ENCODE results near the gene IMMP2L. TPM values are rescaled to one million over a fixed set of nuclear protein-coding genes. Genes with fewer than 3 reads are reported as not detected.

Gene IMMP2L
- polyA plus RNA-seq, 1 of the 3 experiments (the other 2 are of a cell fraction), result 10.7 TPM

DNA sequence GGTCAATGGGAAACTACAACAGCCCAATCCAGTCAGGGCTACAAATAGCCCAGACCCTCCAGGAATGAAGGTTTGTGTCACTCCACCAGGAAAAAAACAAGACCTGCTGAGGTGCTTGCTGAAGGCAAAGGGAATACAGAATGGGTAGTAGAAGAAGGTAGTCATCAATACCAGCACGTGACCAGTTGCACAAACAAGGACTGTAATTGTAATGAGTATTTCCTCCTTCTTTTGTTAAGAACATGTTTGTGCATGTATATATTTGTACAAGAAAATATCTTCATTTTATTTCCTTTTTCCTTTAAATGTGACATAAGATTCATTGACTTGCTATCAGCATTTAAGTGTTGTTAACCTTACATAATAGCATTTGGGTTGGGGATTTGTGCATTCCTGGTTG lies 229.3 kb downstream of the IMMP2L start:
- TF ChIP-seq JUND (IDR thresholded peaks at IDR 0.05) (no peak), POLR2AphosphoS5 (IDR thresholded peaks at IDR 0.05; ENCODE audit: low read depth, low read length) (no peak), FOXM1 (IDR thresholded peaks at IDR 0.05; ENCODE audit: low read depth) (no peak), EZH2phosphoT487 (IDR thresholded peaks at IDR 0.05; ENCODE audit: borderline replicate concordance, low read depth) (no peak), RFX5 (IDR thresholded peaks at IDR 0.05; ENCODE audit: low read length) (no peak), FOSL2 (IDR thresholded peaks at IDR 0.05; ENCODE audit: borderline replicate concordance, low read depth) (no peak)
- TF ChIP-seq, protein P1, sequence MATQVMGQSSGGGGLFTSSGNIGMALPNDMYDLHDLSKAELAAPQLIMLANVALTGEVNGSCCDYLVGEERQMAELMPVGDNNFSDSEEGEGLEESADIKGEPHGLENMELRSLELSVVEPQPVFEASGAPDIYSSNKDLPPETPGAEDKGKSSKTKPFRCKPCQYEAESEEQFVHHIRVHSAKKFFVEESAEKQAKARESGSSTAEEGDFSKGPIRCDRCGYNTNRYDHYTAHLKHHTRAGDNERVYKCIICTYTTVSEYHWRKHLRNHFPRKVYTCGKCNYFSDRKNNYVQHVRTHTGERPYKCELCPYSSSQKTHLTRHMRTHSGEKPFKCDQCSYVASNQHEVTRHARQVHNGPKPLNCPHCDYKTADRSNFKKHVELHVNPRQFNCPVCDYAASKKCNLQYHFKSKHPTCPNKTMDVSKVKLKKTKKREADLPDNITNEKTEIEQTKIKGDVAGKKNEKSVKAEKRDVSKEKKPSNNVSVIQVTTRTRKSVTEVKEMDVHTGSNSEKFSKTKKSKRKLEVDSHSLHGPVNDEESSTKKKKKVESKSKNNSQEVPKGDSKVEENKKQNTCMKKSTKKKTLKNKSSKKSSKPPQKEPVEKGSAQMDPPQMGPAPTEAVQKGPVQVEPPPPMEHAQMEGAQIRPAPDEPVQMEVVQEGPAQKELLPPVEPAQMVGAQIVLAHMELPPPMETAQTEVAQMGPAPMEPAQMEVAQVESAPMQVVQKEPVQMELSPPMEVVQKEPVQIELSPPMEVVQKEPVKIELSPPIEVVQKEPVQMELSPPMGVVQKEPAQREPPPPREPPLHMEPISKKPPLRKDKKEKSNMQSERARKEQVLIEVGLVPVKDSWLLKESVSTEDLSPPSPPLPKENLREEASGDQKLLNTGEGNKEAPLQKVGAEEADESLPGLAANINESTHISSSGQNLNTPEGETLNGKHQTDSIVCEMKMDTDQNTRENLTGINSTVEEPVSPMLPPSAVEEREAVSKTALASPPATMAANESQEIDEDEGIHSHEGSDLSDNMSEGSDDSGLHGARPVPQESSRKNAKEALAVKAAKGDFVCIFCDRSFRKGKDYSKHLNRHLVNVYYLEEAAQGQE (IDR thresholded peaks at IDR 0.05; ENCODE audit: low read depth, low read length), result no peak
- TF ChIP-seq, protein P2, sequence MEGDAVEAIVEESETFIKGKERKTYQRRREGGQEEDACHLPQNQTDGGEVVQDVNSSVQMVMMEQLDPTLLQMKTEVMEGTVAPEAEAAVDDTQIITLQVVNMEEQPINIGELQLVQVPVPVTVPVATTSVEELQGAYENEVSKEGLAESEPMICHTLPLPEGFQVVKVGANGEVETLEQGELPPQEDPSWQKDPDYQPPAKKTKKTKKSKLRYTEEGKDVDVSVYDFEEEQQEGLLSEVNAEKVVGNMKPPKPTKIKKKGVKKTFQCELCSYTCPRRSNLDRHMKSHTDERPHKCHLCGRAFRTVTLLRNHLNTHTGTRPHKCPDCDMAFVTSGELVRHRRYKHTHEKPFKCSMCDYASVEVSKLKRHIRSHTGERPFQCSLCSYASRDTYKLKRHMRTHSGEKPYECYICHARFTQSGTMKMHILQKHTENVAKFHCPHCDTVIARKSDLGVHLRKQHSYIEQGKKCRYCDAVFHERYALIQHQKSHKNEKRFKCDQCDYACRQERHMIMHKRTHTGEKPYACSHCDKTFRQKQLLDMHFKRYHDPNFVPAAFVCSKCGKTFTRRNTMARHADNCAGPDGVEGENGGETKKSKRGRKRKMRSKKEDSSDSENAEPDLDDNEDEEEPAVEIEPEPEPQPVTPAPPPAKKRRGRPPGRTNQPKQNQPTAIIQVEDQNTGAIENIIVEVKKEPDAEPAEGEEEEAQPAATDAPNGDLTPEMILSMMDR (IDR thresholded peaks at IDR 0.05), result no peak
- TF ChIP-seq, protein P3, sequence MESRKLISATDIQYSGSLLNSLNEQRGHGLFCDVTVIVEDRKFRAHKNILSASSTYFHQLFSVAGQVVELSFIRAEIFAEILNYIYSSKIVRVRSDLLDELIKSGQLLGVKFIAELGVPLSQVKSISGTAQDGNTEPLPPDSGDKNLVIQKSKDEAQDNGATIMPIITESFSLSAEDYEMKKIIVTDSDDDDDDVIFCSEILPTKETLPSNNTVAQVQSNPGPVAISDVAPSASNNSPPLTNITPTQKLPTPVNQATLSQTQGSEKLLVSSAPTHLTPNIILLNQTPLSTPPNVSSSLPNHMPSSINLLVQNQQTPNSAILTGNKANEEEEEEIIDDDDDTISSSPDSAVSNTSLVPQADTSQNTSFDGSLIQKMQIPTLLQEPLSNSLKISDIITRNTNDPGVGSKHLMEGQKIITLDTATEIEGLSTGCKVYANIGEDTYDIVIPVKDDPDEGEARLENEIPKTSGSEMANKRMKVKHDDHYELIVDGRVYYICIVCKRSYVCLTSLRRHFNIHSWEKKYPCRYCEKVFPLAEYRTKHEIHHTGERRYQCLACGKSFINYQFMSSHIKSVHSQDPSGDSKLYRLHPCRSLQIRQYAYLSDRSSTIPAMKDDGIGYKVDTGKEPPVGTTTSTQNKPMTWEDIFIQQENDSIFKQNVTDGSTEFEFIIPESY (IDR thresholded peaks at IDR 0.05; ENCODE audit: borderline replicate concordance, low read depth), result no peak
- WGBS (ENCODE audit: low lambda C conversion rate), result 89% methylated on average over 1 of the region's 1 CpG
- POLR2A ChIA-PET, result no interaction called here
- Histone ChIP-seq H3K79me2 (ENCODE audit: insufficient read depth) (no peaks in the 10 kb centered on the region), H3K4me1 (ENCODE audit: control insufficient read depth in 1 of 2, insufficient read depth in 2 of 2, low read depth in 1 of 2, low read length in 1 of 2) (peaks cover 0 to 2% of the 10 kb centered on the region in 2 experiments; a peak in 2 of 4 replicates), H2AFZ (ENCODE audit: low read depth) (no peak overlapping the region), H4K20me1 (ENCODE audit: insufficient read depth) (no peaks in the 10 kb centered on the region), H3K9me2 (no peaks in the 10 kb centered on the region), H3K9me3 (no peaks in the 10 kb centered on the region), H3K27me3 (ENCODE audit: insufficient read depth) (no peaks in the 10 kb centered on the region), H3F3A (replicated peaks; ENCODE audit: insufficient read depth) (no peaks in the 10 kb centered on the region), H3K27ac (ENCODE audit: low read depth in 2 of 2, low read length in 1 of 2) (no peak overlapping the region), H3K4me2 (no peak overlapping the region), H3K4me3 (ENCODE audit: low read depth in 2 of 2, low read length in 1 of 2) (no peak overlapping the region), H3K9ac (no peak overlapping the region), H3K36me3 (replicated peaks in 1 of 2; ENCODE audit: control insufficient read depth in 1 of 2, insufficient read depth in 2 of 2, low read length in 1 of 2) (no peaks in the 10 kb centered on the region)
- CTCF ChIA-PET, result interaction anchor here (1.0 kb wide), 1 partner anchor 18 kb away, joined by 3 read pairs; no protein-coding TSS in a partner anchor
- DNase-seq, result no peak

DNA sequence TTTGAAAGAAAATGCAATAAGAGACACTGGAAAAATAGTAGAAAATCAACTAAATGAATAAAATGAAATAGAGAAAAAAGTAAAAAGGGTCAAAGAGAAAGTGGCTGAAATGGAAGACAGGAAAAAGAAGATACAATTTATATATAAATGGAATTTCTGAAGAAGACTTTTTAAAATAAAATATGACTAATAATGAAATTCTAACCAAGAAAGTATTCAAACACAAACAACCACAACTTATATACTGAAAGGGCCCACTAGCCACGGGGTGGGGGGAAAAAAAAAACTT lies 232.1 kb downstream of the IMMP2L start:
- H3F3A ChIP-seq (replicated peaks; ENCODE audit: insufficient read depth), result no peaks in the 10 kb centered on the region
- no peaks in the 10 kb centered on the region for H3K27me3 ChIP-seq (ENCODE audit: insufficient read depth)
- POLR2A ChIA-PET, result no interaction called here
- H3K27ac ChIP-seq (ENCODE audit: low read depth in 2 of 2, low read length in 1 of 2), result no peak overlapping the region
- 33% methylated on average over 1 of the region's 1 CpG for WGBS (ENCODE audit: low lambda C conversion rate)
- H3K9me3 ChIP-seq, result no peaks in the 10 kb centered on the region
- no peaks in the 10 kb centered on the region for H3K36me3 ChIP-seq (replicated peaks in 1 of 2; ENCODE audit: control insufficient read depth in 1 of 2, insufficient read depth in 2 of 2, low read length in 1 of 2)
- H2AFZ ChIP-seq (ENCODE audit: low read depth), result no peak overlapping the region
- no peak overlapping the region for H3K4me3 ChIP-seq (ENCODE audit: low read depth in 2 of 2, low read length in 1 of 2)
- CTCF ChIA-PET, result no interaction called here
- no peaks in the 10 kb centered on the region for H4K20me1 ChIP-seq (ENCODE audit: insufficient read depth)
- H3K4me2 ChIP-seq, result no peak overlapping the region
- no peaks in the 10 kb centered on the region for H3K79me2 ChIP-seq (ENCODE audit: insufficient read depth)
- H3K4me1 ChIP-seq (ENCODE audit: control insufficient read depth in 1 of 2, insufficient read depth in 2 of 2, low read depth in 1 of 2, low read length in 1 of 2), result no peaks in the 10 kb centered on the region; a peak in 1 of 4 replicates
- DNase-seq, result no peak
- no peak overlapping the region for H3K9ac ChIP-seq
- no peaks in the 10 kb centered on the region for H3K9me2 ChIP-seq
- TF ChIP-seq, protein P4, sequence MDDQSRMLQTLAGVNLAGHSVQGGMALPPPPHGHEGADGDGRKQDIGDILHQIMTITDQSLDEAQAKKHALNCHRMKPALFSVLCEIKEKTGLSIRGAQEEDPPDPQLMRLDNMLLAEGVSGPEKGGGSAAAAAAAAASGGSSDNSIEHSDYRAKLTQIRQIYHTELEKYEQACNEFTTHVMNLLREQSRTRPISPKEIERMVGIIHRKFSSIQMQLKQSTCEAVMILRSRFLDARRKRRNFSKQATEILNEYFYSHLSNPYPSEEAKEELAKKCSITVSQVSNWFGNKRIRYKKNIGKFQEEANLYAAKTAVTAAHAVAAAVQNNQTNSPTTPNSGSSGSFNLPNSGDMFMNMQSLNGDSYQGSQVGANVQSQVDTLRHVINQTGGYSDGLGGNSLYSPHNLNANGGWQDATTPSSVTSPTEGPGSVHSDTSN (IDR thresholded peaks at IDR 0.05), result no peak
- TF ChIP-seq FOXM1 (IDR thresholded peaks at IDR 0.05; ENCODE audit: low read depth) (no peak), RFX5 (IDR thresholded peaks at IDR 0.05; ENCODE audit: low read length) (no peak), FOXJ3 (CRISPR knock-in tag; IDR thresholded peaks at IDR 0.05) (no peak), SIN3A (IDR thresholded peaks at IDR 0.05; ENCODE audit: borderline replicate concordance, low read depth, low read length) (no peak), RAD21 (IDR thresholded peaks at IDR 0.05; ENCODE audit: low read length) (no peak), CHD2 (IDR thresholded peaks at IDR 0.05; ENCODE audit: low read length, partially characterized antibody) (no peak), GATA2 (CRISPR knock-in tag; IDR thresholded peaks at IDR 0.05) (no peak)
- TF ChIP-seq, protein P5, sequence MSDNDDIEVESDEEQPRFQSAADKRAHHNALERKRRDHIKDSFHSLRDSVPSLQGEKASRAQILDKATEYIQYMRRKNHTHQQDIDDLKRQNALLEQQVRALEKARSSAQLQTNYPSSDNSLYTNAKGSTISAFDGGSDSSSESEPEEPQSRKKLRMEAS (IDR thresholded peaks at IDR 0.05; ENCODE audit: low read depth), result no peak

All from SK-N-SH (cell line).